22Rv1 (cell line): Measurements from ENCODE around the gene ZSWIM5.

Experiments used
- ZFX ChIP-seq: fragments of 450-650 bp; IDR thresholded peaks from 2 replicates; pipeline ENCODE4 v1.6.1; 2017; ENCODE audit warnings: antibody characterized with exemption, borderline replicate concordance
- TF ChIP-seq, protein P1 (sequence below): fragments of 450-650 bp; IDR thresholded peaks from 2 replicates; pipeline ENCODE4 v1.5.1; 2017; ENCODE audit warnings: mild to moderate bottlenecking

DNA sequence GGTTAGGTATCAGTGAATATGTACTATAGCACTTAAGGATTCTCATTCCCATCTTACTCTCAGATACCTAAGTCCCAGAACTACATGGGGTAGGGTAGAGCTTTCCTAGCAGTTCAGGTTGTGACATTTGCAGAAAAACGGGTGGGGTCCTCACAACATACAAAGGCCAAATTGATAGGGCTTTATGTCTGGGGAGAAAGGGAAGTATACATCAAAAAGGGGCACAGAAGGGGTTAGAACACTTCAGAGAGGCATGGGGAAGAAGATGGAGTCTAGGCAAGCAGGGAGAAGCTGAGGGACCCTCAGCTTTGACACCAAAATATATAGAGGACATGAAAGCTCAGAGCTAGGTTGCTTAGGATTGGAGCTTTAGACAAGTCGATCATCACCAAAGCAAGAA lies 190.7 kb downstream of the ZSWIM5 start:
- TF ChIP-seq, protein P1, sequence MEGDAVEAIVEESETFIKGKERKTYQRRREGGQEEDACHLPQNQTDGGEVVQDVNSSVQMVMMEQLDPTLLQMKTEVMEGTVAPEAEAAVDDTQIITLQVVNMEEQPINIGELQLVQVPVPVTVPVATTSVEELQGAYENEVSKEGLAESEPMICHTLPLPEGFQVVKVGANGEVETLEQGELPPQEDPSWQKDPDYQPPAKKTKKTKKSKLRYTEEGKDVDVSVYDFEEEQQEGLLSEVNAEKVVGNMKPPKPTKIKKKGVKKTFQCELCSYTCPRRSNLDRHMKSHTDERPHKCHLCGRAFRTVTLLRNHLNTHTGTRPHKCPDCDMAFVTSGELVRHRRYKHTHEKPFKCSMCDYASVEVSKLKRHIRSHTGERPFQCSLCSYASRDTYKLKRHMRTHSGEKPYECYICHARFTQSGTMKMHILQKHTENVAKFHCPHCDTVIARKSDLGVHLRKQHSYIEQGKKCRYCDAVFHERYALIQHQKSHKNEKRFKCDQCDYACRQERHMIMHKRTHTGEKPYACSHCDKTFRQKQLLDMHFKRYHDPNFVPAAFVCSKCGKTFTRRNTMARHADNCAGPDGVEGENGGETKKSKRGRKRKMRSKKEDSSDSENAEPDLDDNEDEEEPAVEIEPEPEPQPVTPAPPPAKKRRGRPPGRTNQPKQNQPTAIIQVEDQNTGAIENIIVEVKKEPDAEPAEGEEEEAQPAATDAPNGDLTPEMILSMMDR, result no peak
- no peak for TF ChIP-seq ZFX
